Subcutaneous adipose tissue (tissue), 4 donors: ENCODE data around the gene SUMO3. TPM values are rescaled to one million over a fixed set of nuclear protein-coding genes. Genes with fewer than 3 reads are reported as not detected.

Source experiments
- total RNA-seq, 4 donors: library from RNA; depleted of rRNA; stranded (reverse); fragments of >200 nt; gene quantifications; one replicate each; pipeline ENCODE4 v1.1.0, GENCODE V29; 2016
- TF ChIP-seq, protein P1 (sequence below): fragments of 450-650 bp; IDR thresholded peaks from one replicate; pipeline ENCODE4 v1.5.1; 2016; ENCODE audit warnings: low read depth, mild to moderate bottlenecking, control low read depth, antibody characterized with exemption, moderate library complexity

Gene SUMO3
- total RNA-seq, 4 donors from 2014 or later, result 41.3 to 77.0 (median 59.4) TPM

DNA sequence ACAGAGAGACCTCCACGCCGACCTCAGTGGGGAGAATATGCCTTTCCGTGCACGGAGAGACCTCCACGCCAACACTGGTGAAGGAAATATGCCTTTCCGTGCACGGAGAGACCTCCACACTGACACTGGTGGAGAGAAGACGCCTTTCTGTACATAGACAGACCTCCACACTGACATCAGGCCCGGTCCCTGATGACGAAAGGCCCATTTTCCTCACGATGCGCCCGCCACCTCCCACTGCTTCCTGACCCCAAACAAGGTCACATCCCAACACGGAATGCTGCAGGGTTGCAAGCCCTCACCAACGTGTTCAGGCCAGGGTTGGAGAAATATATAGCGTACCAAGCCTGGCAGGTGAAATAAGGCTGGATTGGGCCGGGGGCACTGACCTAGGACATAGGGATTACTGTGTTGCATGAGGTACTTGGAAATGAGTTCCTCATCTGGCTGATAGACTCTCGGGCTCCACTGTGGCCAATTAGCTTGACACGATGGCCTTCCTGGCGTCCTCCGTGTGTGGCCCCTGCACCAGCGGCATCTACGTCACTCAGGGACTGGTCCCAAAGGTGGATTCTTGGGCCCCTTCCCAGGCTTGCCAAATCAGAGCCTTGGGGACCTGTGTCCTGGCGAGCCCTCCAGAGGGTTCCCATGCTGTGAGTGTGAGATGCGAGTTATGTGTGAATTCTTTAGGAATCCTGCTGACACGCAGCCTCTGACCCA is 16.5 kb upstream of the SUMO3 start:
- TF ChIP-seq, protein P1, sequence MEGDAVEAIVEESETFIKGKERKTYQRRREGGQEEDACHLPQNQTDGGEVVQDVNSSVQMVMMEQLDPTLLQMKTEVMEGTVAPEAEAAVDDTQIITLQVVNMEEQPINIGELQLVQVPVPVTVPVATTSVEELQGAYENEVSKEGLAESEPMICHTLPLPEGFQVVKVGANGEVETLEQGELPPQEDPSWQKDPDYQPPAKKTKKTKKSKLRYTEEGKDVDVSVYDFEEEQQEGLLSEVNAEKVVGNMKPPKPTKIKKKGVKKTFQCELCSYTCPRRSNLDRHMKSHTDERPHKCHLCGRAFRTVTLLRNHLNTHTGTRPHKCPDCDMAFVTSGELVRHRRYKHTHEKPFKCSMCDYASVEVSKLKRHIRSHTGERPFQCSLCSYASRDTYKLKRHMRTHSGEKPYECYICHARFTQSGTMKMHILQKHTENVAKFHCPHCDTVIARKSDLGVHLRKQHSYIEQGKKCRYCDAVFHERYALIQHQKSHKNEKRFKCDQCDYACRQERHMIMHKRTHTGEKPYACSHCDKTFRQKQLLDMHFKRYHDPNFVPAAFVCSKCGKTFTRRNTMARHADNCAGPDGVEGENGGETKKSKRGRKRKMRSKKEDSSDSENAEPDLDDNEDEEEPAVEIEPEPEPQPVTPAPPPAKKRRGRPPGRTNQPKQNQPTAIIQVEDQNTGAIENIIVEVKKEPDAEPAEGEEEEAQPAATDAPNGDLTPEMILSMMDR, result no peak

GRCh38 chr21:44833663-44834062 is 15.8 kb upstream of the SUMO3 start:
- TF ChIP-seq, protein P1, result no peak

- TF ChIP-seq, protein P1, result no peak
Observed at GRCh38 chr21:44831227-44831860, 13.5 kb upstream of the SUMO3 start.

DNA sequence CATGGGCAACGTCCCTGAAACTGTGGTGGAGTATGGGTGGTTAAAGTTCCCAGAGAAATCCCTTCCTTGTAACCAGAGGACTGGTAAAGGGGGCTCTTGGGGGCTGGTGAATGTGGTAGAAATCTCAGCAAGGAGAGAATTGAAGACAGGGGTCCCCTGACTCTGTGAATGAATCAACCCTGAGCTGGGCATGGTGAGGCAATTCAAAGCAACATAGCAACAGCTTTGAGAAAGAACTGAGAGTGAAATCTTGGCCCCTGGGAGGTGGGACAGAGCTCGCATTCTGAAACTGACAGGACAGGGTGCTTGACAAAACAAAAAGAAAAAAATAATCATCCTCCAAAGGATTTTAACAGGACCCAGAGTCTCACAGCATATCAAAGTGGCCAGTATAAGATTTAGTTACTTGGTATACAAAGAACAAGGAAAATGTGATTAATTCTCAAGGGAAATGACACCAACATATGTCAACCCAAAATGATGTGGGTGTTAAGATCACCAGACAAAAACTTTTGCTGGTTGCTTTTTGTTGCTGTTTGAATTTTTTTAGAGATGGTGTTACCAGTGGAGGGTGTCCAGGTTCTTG is 11.7 kb upstream of the SUMO3 start:
- TF ChIP-seq, protein P1, result no peak

DNA sequence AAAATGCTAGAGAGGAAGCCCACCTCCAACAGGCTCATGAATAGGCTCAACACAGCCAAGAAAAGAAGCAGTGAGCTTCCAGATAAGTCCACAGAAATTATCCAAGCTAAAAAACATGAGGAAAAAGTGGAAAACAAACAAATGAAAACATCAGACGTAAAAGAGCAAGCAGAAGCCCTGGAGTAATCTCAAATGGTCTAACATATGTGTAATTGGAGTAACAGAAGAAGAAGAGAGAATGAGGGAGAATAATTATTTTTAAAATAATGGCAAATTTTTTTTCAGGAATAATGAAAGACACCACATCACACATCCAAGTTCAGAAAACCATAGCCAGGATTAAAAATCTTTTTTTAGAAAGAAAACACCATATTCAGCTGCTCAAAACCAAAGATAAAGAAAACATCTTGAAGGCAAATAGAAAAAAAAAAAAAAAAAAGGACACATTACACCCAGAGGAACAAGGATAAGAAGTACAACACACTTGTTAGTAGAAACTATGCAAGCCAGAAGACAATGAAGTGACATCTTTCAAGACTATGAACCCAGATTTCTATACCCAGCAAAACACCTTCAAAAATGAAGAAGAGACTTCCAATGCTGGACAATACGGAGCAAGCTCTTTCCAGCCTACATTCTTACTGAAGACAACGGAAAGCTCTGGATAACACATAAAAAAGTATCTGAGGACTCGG is 10.6 kb upstream of the SUMO3 start:
- TF ChIP-seq, protein P1, result no peak

DNA sequence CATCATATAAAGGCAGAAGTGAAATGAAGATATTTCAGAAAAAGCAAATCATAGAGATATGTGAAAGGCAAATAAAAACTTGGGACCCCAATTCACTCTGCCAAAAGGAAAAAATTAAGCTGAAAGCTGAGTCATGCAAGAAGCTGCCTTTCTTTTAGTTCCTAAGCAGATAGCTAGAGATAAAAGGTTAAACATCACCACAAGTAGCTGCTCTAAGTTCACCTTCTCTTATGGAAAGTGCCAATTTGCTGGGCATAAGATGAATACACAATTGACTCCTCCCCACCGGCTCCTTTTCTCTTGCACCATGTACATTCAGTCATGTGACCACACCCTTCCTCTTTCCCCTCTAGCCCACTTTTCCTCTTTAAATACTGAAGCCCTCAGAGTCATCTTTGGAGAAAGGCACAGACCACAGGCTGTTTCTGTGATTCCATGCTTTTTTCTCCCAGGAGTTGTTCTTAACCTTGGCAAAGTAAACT is 5.4 kb upstream of the SUMO3 start:
- TF ChIP-seq, protein P1, result no peak
